Measurements from ENCODE around the gene RNF4. TPM values are rescaled to one million over a fixed set of nuclear protein-coding genes. Genes with fewer than 3 reads are reported as not detected.

RNF4 gene
- total RNA-seq, 1 donor from 2014 or later, result 112 TPM

- intact Hi-C loops (cut with micrococcal nuclease), result no loop called here
These were observed 11.2 kb upstream of the RNF4 start for GRCh38 chr4:2457481-2458295.

- intact Hi-C loops (cut with micrococcal nuclease), result no loop called here
These were observed 10.1 kb upstream of the RNF4 start for GRCh38 chr4:2458546-2459491.

GRCh38 chr4:2459589-2460349, 9.1 kb upstream of the RNF4 start:
- intact Hi-C loops (cut with micrococcal nuclease), result loop anchor here (5.0 kb wide), 1 partner anchor 237 kb away; no protein-coding TSS in a partner anchor

GRCh38 chr4:2461246-2461960, 7.5 kb upstream of the RNF4 start:
- intact Hi-C loops (cut with micrococcal nuclease), result loop anchor here (5.0 kb wide), 1 partner anchor 239 kb away; no protein-coding TSS in a partner anchor

GRCh38 chr4:2462218-2462991, 6.5 kb upstream of the RNF4 start:
- intact Hi-C loops (cut with micrococcal nuclease), result loop anchor here (5.0 kb wide), 1 partner anchor 240 kb away; no protein-coding TSS in a partner anchor

- intact Hi-C loops (cut with micrococcal nuclease), result loop anchor here (5.0 kb wide), 1 partner anchor 241 kb away; no protein-coding TSS in a partner anchor
These were observed 5.7 kb upstream of the RNF4 start for GRCh38 chr4:2462992-2463762.

GRCh38 chr4:2465032-2465431, 3.9 kb upstream of the RNF4 start:
- intact Hi-C loops (cut with micrococcal nuclease), result loop anchor here (5.0 kb wide), 1 partner anchor 183 kb away; no protein-coding TSS in a partner anchor

GRCh38 chr4:2465544-2465943, 3.4 kb upstream of the RNF4 start:
- intact Hi-C loops (cut with micrococcal nuclease), result loop anchor here (5.0 kb wide), 1 partner anchor 183 kb away; no protein-coding TSS in a partner anchor

GRCh38 chr4:2469192-2469984, 482 bp downstream of the RNF4 start:
- intact Hi-C loops (cut with micrococcal nuclease), result loop anchor here (1.0 to 5.0 kb wide), 8 partner anchors 16 to 757 kb away; partner anchors contain the start of genes FAM193A, GRK4, HAUS3 and MXD4

GRCh38 chr4:2470791-2471190, 1.9 kb downstream of the RNF4 start:
- intact Hi-C loops (cut with micrococcal nuclease), result no loop called here

- intact Hi-C loops (cut with micrococcal nuclease), result no loop called here
These were observed 3.3 kb downstream of the RNF4 start for GRCh38 chr4:2472187-2472586.

GRCh38 chr4:2478229-2478628, 9.3 kb downstream of the RNF4 start:
- intact Hi-C loops (cut with micrococcal nuclease), result no loop called here

- intact Hi-C loops (cut with micrococcal nuclease), result no loop called here
These were observed 11.7 kb downstream of the RNF4 start for GRCh38 chr4:2480649-2481048.

- intact Hi-C loops (cut with micrococcal nuclease), result no loop called here
These were observed 13.3 kb downstream of the RNF4 start for GRCh38 chr4:2482192-2482591.

GRCh38 chr4:2482693-2483092, 13.8 kb downstream of the RNF4 start:
- intact Hi-C loops (cut with micrococcal nuclease), result no loop called here

- intact Hi-C loops (cut with micrococcal nuclease), result no loop called here
These were observed 14.3 kb downstream of the RNF4 start for GRCh38 chr4:2483237-2483636.

GRCh38 chr4:2484185-2484584, 15.3 kb downstream of the RNF4 start:
- intact Hi-C loops (cut with micrococcal nuclease), result no loop called here

GRCh38 chr4:2484993-2485392, 16.1 kb downstream of the RNF4 start:
- intact Hi-C loops (cut with micrococcal nuclease), result loop anchor here (1.0 kb wide), 1 partner anchor 16 kb away; the partner anchor contains the start of gene RNF4
